Mammary epithelial cell (primary cell): ENCODE results near the gene TXNRD1.

Experiments
- CTCF ChIP-seq, 2 donors: IDR thresholded peaks in 1 of 2; conservative IDR thresholded peaks in 1 of 2; 2 replicates each; pipeline ENCODE4 v1.5.1; 2011 to 2012; ENCODE audit warnings: inconsistent platforms in 2 of 2, low read length in 2 of 2, mild to moderate bottlenecking in 2 of 2, control low read depth in 1 of 2, low read depth in 1 of 2; ENCODE audit not compliant: insufficient read depth in 1 of 2; ENCODE audit errors: extremely low read depth in 1 of 2
- EZH2 ChIP-seq: IDR thresholded peaks from 2 replicates; pipeline ENCODE4 v1.6.1; 2012; ENCODE audit warnings: low read length, inconsistent platforms, borderline replicate concordance

GRCh38 chr12:104333692-104334255 is 118.2 kb downstream of the TXNRD1 start:
- TF ChIP-seq EZH2 (no peak), CTCF (conservative IDR thresholded peaks at IDR 0.05 in 1 of 2, IDR thresholded peaks at IDR 0.05 in 1 of 2; ENCODE audit: extremely low read depth in 1 of 2, insufficient read depth in 1 of 2, low read depth in 1 of 2, low read length in 2 of 2) (no peak)
